Naive B cell (primary cell): ENCODE results near the gene PRDM5. TPM values are rescaled to one million over a fixed set of nuclear protein-coding genes. Genes with fewer than 3 reads are reported as not detected.
"Not testable (repeated sequence)": the region's sequence is repeated elsewhere in the genome, so short reads cannot be mapped to it uniquely, and the experiment has no call there.

Experiments used
- ATAC-seq, 2 donors: fragments of 150-1000 bp; cut with Tn5 transposase; 2 replicates each; pipeline ENCODE4 v1.10.0; 2021; ENCODE audit warnings: low read depth in 2 of 2, mild to moderate bottlenecking in 2 of 2, moderate library complexity in 2 of 2
- DNase-seq: peaks from one replicate; pipeline ENCODE4 v3.0.0; 2022
- H3K27ac Mint-ChIP-seq, 6 donors: one replicate each; pipeline ENCODE4 v1.8.0; 2020 to 2022; ENCODE audit warnings: mild to moderate bottlenecking in 6 of 6, mixed read lengths in 6 of 6, moderate library complexity in 5 of 6, inconsistent platforms in 2 of 6
- H3K27me3 Mint-ChIP-seq, 3 donors: one replicate each; pipeline ENCODE4 v1.8.0; 2021 to 2022; ENCODE audit warnings: mixed read lengths in 3 of 3, mild to moderate bottlenecking in 1 of 3
- H3K36me3 Mint-ChIP-seq, 2 donors: one replicate each; pipeline ENCODE4 v1.8.0; 2020 to 2022; ENCODE audit warnings: mixed read lengths in 2 of 2, inconsistent platforms in 1 of 2, mild to moderate bottlenecking in 1 of 2
- H3K4me1 Mint-ChIP-seq, 3 donors: one replicate each; pipeline ENCODE4 v1.8.0; 2020 to 2022; ENCODE audit warnings: mixed read lengths in 3 of 3, inconsistent platforms in 1 of 3, mild to moderate bottlenecking in 1 of 3, moderate library complexity in 1 of 3
- H3K4me3 Mint-ChIP-seq, 8 donors: one replicate each; pipeline ENCODE4 v1.8.0; 2020 to 2022; ENCODE audit warnings: mild to moderate bottlenecking in 8 of 8, mixed read lengths in 8 of 8, moderate library complexity in 8 of 8, inconsistent platforms in 2 of 8
- H3K9me3 Mint-ChIP-seq, 7 donors: one replicate each; pipeline ENCODE4 v1.8.0; 2020 to 2022; ENCODE audit warnings: mixed read lengths in 7 of 7, mild to moderate bottlenecking in 5 of 7, inconsistent platforms in 2 of 7, moderate library complexity in 1 of 7
- polyA plus RNA-seq, 6 donors: library from polyadenylated mRNA; unstranded; fragments of 300-500 nt; fragmentation: Illumina TruSeq; gene quantifications; one replicate each; pipeline ENCODE4 v1.2.3, GENCODE V29; 2021; ENCODE audit warnings: low read depth in 6 of 6

The PRDM5 gene
- polyA plus RNA-seq, 6 donors from 2014 or later, result not detected

- ATAC-seq, result no peak
- no peak overlapping the region for H3K4me3 Mint-ChIP-seq
- H3K36me3 Mint-ChIP-seq, result peaks cover 0 to 3% of the 10 kb centered on the region in 2 donors
Measured at GRCh38 chr4:120770897-120771296, 151.6 kb downstream of the PRDM5 start.

GRCh38 chr4:120769227-120769626 is 153.3 kb downstream of the PRDM5 start:
- H3K4me3 Mint-ChIP-seq, result no peak overlapping the region

More at GRCh38 chr4:120770897-120771296, 151.6 kb downstream of the PRDM5 start:
- DNase-seq, result no peak
- Mint-ChIP-seq H3K27ac (no peak overlapping the region), H3K27me3 (no peaks in the 10 kb centered on the region), H3K4me1 (no peaks in the 10 kb centered on the region), H3K9me3 (peaks cover 0 to 11% (median 5%) of the 10 kb centered on the region in 7 donors)

GRCh38 chr4:120765260-120765680 is 157.3 kb downstream of the PRDM5 start:
- Mint-ChIP-seq H3K27ac (no peak overlapping the region), H3K4me3 (no peak overlapping the region), H3K4me1 (no peaks in the 10 kb centered on the region), H3K9me3 (peaks cover 0 to 11% (median 3%) of the 10 kb centered on the region in 7 donors), H3K36me3 (peaks cover 0 to 3% of the 10 kb centered on the region in 2 donors), H3K27me3 (no peaks in the 10 kb centered on the region)
- DNase-seq (no peak), ATAC-seq (no peak)

More at GRCh38 chr4:120769227-120769626, 153.3 kb downstream of the PRDM5 start:
- DNase-seq (no peak), ATAC-seq (no peak)
- Mint-ChIP-seq H3K27ac (peak overlapping the region in 1 of 6 donors; percentile 49), H3K36me3 (peaks cover 0 to 3% of the 10 kb centered on the region in 2 donors), H3K9me3 (peaks cover 0 to 11% (median 5%) of the 10 kb centered on the region in 7 donors), H3K27me3 (no peaks in the 10 kb centered on the region), H3K4me1 (no peaks in the 10 kb centered on the region)

GRCh38 chr4:120763650-120764049 is 158.9 kb downstream of the PRDM5 start:
- no peak for DNase-seq
- Mint-ChIP-seq H3K27ac (peak overlapping the region in 1 of 6 donors; percentile 53), H3K9me3 (peaks cover 0 to 6% (median 3%) of the 10 kb centered on the region in 7 donors), H3K4me3 (no peak overlapping the region), H3K27me3 (no peaks in the 10 kb centered on the region), H3K36me3 (peaks cover 0 to 3% of the 10 kb centered on the region in 2 donors), H3K4me1 (no peaks in the 10 kb centered on the region)
- ATAC-seq, result no peak

- DNase-seq, result no peak
- ATAC-seq, result no peak
- Mint-ChIP-seq H3K27ac (no peak overlapping the region), H3K4me1 (no peaks in the 10 kb centered on the region), H3K36me3 (no peaks in the 10 kb centered on the region), H3K9me3 (peaks cover 0 to 6% (median 3%) of the 10 kb centered on the region in 7 donors), H3K27me3 (no peaks in the 10 kb centered on the region), H3K4me3 (no peak overlapping the region)
Measured at GRCh38 chr4:120761070-120761469, 161.5 kb downstream of the PRDM5 start.

- H3K4me1 Mint-ChIP-seq, result no peaks in the 10 kb centered on the region
- H3K4me3 Mint-ChIP-seq, result no peak overlapping the region
- H3K27me3 Mint-ChIP-seq, result no peaks in the 10 kb centered on the region
- H3K27ac Mint-ChIP-seq, result no peak overlapping the region
- H3K36me3 Mint-ChIP-seq, result no peaks in the 10 kb centered on the region
- H3K9me3 Mint-ChIP-seq, result peaks cover 0 to 9% (median 3%) of the 10 kb centered on the region in 7 donors
- DNase-seq (no peak), ATAC-seq (no peak)
Measured at GRCh38 chr4:120760047-120760446, 162.5 kb downstream of the PRDM5 start.

GRCh38 chr4:120755864-120756263 is 166.7 kb downstream of the PRDM5 start:
- no peaks in the 10 kb centered on the region for H3K36me3 Mint-ChIP-seq
- H3K27me3 Mint-ChIP-seq, result no peaks in the 10 kb centered on the region
- H3K27ac Mint-ChIP-seq, result no peak overlapping the region
- peaks cover 3 to 10% (median 7%) of the 10 kb centered on the region in 7 donors for H3K9me3 Mint-ChIP-seq
- no peak overlapping the region for H3K4me3 Mint-ChIP-seq
- DNase-seq, result no peak
- no peak for ATAC-seq
- no peaks in the 10 kb centered on the region for H3K4me1 Mint-ChIP-seq

GRCh38 chr4:120754590-120754989 is 167.9 kb downstream of the PRDM5 start:
- DNase-seq, result no peak
- ATAC-seq, result no peak
- Mint-ChIP-seq H3K27me3 (no peaks in the 10 kb centered on the region), H3K4me3 (no peak overlapping the region), H3K4me1 (no peaks in the 10 kb centered on the region), H3K9me3 (peaks cover 3 to 16% (median 13%) of the 10 kb centered on the region in 7 donors), H3K27ac (no peak overlapping the region), H3K36me3 (peaks cover 0 to 5% of the 10 kb centered on the region in 2 donors)

GRCh38 chr4:120753854-120754253 is 168.7 kb downstream of the PRDM5 start:
- Mint-ChIP-seq H3K27ac (no peak overlapping the region), H3K4me3 (no peak overlapping the region), H3K4me1 (no peaks in the 10 kb centered on the region), H3K9me3 (peaks cover 5 to 21% (median 14%) of the 10 kb centered on the region in 7 donors), H3K27me3 (no peaks in the 10 kb centered on the region), H3K36me3 (peaks cover 0 to 5% of the 10 kb centered on the region in 2 donors)
- DNase-seq, result no peak
- ATAC-seq, result no peak

- DNase-seq, result no peak
- H3K27me3 Mint-ChIP-seq, result no peaks in the 10 kb centered on the region
- H3K4me3 Mint-ChIP-seq, result no peak overlapping the region
- H3K4me1 Mint-ChIP-seq, result no peaks in the 10 kb centered on the region
- peaks cover 4 to 24% (median 13%) of the 10 kb centered on the region in 7 donors for H3K9me3 Mint-ChIP-seq
- peak overlapping the region in 1 of 6 donors; percentile 6 for H3K27ac Mint-ChIP-seq
- H3K36me3 Mint-ChIP-seq, result peaks cover 0 to 5% of the 10 kb centered on the region in 2 donors
- ATAC-seq, result no peak
Measured at GRCh38 chr4:120750152-120750525, 172.4 kb downstream of the PRDM5 start.

- H3K27me3 Mint-ChIP-seq, result no peaks in the 10 kb centered on the region
Measured at GRCh38 chr4:120749445-120750151, 172.9 kb downstream of the PRDM5 start.

GRCh38 chr4:120741636-120742035 is 180.9 kb downstream of the PRDM5 start:
- not testable (repeated sequence) for H3K4me1 Mint-ChIP-seq, H3K36me3 Mint-ChIP-seq, H3K27ac Mint-ChIP-seq, H3K27me3 Mint-ChIP-seq, ATAC-seq, H3K4me3 Mint-ChIP-seq, DNase-seq
- peaks cover 0 to 11% (median 2%) of the 10 kb centered on the region in 7 donors for H3K9me3 Mint-ChIP-seq

More at GRCh38 chr4:120749445-120750151, 172.9 kb downstream of the PRDM5 start:
- no peaks in the 10 kb centered on the region for H3K4me1 Mint-ChIP-seq
- H3K9me3 Mint-ChIP-seq, result peaks cover 4 to 24% (median 13%) of the 10 kb centered on the region in 7 donors
- ATAC-seq (peak in 1 of 2 donors; percentile 25), DNase-seq (peak; percentile 6)
- peaks cover 0 to 5% of the 10 kb centered on the region in 2 donors for H3K36me3 Mint-ChIP-seq
- no peak overlapping the region for H3K4me3 Mint-ChIP-seq
- H3K27ac Mint-ChIP-seq, result peak overlapping the region in 1 of 6 donors; percentile 29

GRCh38 chr4:120736312-120736711 is 186.2 kb downstream of the PRDM5 start:
- Mint-ChIP-seq H3K27me3 (no peaks in the 10 kb centered on the region), H3K4me3 (no peak overlapping the region), H3K36me3 (no peaks in the 10 kb centered on the region), H3K4me1 (no peaks in the 10 kb centered on the region), H3K9me3 (peaks cover 0 to 11% (median 2%) of the 10 kb centered on the region in 7 donors), H3K27ac (no peak overlapping the region)
- DNase-seq (no peak), ATAC-seq (no peak)

GRCh38 chr4:120733968-120734367 is 188.6 kb downstream of the PRDM5 start:
- Mint-ChIP-seq H3K9me3 (no peaks in the 10 kb centered on the region), H3K36me3 (no peaks in the 10 kb centered on the region), H3K4me1 (no peaks in the 10 kb centered on the region), H3K27me3 (no peaks in the 10 kb centered on the region), H3K4me3 (no peak overlapping the region), H3K27ac (no peak overlapping the region)
- no peak for DNase-seq
- no peak for ATAC-seq
